Measurements from ENCODE around the gene HIVEP3. TPM values are rescaled to one million over a fixed set of nuclear protein-coding genes. Genes with fewer than 3 reads are reported as not detected.

HIVEP3 gene
- total RNA-seq, 2 experiments from 2014 or later: 18.6 to 20.4 TPM

GRCh38 chr1:41640141-41640751, 278.5 kb downstream of the HIVEP3 start:
- ChIA-PET CTCF (interaction anchor here (0.8 to 1.5 kb wide), 3 partner anchors 14 to 62 kb away, joined by 3 to 8 read pairs (median 3); no protein-coding TSS in a partner anchor), POLR2A (interaction anchor here (1.1 to 4.6 kb wide), 8 partner anchors 13 to 162 kb away, joined by 3 to 31 read pairs (median 4); no protein-coding TSS in a partner anchor)
- Mint-ChIP-seq H3K4me1 (ENCODE audit: low read depth) (peaks cover 41% of the 10 kb centered on the region), H3K4me3 (peak overlapping the region; percentile 61), H3K36me3 (ENCODE audit: low read depth) (peaks cover 16% of the 10 kb centered on the region), H3K27me3 (no peaks in the 10 kb centered on the region), H3K27ac (no peak overlapping the region), H3K9me3 (no peaks in the 10 kb centered on the region)
- DNase-seq: peak; percentile 69
- TF ChIP-seq CTCF (IDR thresholded peaks at IDR 0.05): no peak
- ATAC-seq: peak; percentile 59
- intact Hi-C loops (cut with micrococcal nuclease): no loop called here

- Mint-ChIP-seq H3K4me1 (ENCODE audit: low read depth) (peaks cover 46% of the 10 kb centered on the region), H3K4me3 (peak overlapping the region; percentile 61), H3K36me3 (ENCODE audit: low read depth) (peaks cover 16% of the 10 kb centered on the region), H3K9me3 (no peaks in the 10 kb centered on the region), H3K27ac (no peak overlapping the region), H3K27me3 (no peaks in the 10 kb centered on the region)
- TF ChIP-seq CTCF (IDR thresholded peaks at IDR 0.05): no peak
- ChIA-PET CTCF (interaction anchor here (0.6 to 1.5 kb wide), 6 partner anchors 15 to 178 kb away, joined by 3 to 8 read pairs (median 3); no protein-coding TSS in a partner anchor), POLR2A (interaction anchor here (1.1 to 4.6 kb wide), 5 partner anchors 13 to 163 kb away, joined by 3 to 31 read pairs (median 4); no protein-coding TSS in a partner anchor)
- DNase-seq (peak; percentile 90), ATAC-seq (peak; percentile 66)
- intact Hi-C loops (cut with micrococcal nuclease): no loop called here
These were observed 279.3 kb downstream of the HIVEP3 start for GRCh38 chr1:41639332-41639936.

- H3K27ac Mint-ChIP-seq: no peak overlapping the region
- ATAC-seq (no peak), DNase-seq (peak; percentile 43)
- peak; percentile 27 for TF ChIP-seq CTCF (IDR thresholded peaks at IDR 0.05)
- no peaks in the 10 kb centered on the region for H3K27me3 Mint-ChIP-seq
- CTCF ChIA-PET: interaction anchor here (0.6 to 1.5 kb wide), 5 partner anchors 14 to 179 kb away, joined by 3 to 5 read pairs (median 3); no protein-coding TSS in a partner anchor
- POLR2A ChIA-PET: interaction anchor here (4.6 kb wide), 1 partner anchor 20 kb away, joined by 31 read pairs; no protein-coding TSS in a partner anchor
- H3K9me3 Mint-ChIP-seq: no peaks in the 10 kb centered on the region
- H3K36me3 Mint-ChIP-seq (ENCODE audit: low read depth): peaks cover 20% of the 10 kb centered on the region
- peaks cover 56% of the 10 kb centered on the region for H3K4me1 Mint-ChIP-seq (ENCODE audit: low read depth)
- peak overlapping the region; percentile 61 for H3K4me3 Mint-ChIP-seq
- intact Hi-C loops (cut with micrococcal nuclease): no loop called here
These were observed 280.4 kb downstream of the HIVEP3 start for GRCh38 chr1:41638086-41639024.

- no peaks in the 10 kb centered on the region for H3K9me3 Mint-ChIP-seq
- ATAC-seq (no peak), DNase-seq (no peak)
- H3K27ac Mint-ChIP-seq: no peak overlapping the region
- TF ChIP-seq CTCF (IDR thresholded peaks at IDR 0.05): no peak
- H3K4me1 Mint-ChIP-seq (ENCODE audit: low read depth): peaks cover 61% of the 10 kb centered on the region
- no peak overlapping the region for H3K4me3 Mint-ChIP-seq
- peaks cover 21% of the 10 kb centered on the region for H3K36me3 Mint-ChIP-seq (ENCODE audit: low read depth)
- CTCF ChIA-PET: no interaction called here
- POLR2A ChIA-PET: no interaction called here
- H3K27me3 Mint-ChIP-seq: no peaks in the 10 kb centered on the region
- intact Hi-C loops (cut with micrococcal nuclease): no loop called here
These were observed 281.4 kb downstream of the HIVEP3 start for GRCh38 chr1:41637367-41637766.
